GM10847 (cell line): ENCODE data around the gene SKP2.

Experiments
- POLR2A ChIP-seq: IDR thresholded peaks from 2 replicates; pipeline ENCODE4 v1.6.1; 2011; ENCODE audit not compliant: insufficient read length; ENCODE audit errors: extremely low read depth

SKP2 gene

DNA sequence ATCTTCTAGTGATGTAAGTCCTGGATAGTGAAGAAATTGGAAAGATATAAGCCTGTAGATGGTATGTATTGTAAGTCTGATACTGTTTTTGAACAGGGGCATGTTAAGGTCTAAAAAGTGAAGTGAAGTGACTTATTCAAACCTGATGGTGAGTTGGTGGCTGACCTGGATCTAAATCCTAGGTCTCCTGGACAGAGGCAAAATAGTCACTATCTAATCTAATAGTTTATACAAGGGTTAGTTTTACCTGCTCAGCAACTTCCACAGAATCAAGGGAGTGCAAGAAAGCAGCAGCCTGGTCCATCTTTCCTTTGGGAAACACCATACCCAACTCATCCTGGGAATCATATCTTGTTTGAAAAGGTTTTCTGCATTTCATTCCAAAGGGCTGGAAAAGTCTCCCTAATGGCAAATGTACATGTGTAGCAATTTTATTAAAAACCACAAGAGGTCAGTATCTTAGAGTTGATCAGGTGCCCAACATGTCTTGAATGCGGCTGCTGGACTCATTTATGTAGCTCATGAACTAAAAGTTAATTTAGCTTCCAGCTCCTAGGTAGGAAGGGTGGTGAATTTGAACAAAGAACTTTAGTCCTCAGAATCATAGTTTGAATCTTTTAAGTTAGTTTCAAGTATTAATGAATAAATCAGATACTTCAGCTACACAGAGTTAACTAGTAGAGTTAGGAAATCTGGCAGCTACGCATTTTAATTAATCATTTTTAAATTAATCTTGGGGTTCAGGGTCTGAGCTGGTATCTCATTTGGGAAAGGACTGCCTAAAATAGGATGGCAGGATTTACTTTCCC is 26.0 kb downstream of the SKP2 start:
- no peak for TF ChIP-seq POLR2A

DNA sequence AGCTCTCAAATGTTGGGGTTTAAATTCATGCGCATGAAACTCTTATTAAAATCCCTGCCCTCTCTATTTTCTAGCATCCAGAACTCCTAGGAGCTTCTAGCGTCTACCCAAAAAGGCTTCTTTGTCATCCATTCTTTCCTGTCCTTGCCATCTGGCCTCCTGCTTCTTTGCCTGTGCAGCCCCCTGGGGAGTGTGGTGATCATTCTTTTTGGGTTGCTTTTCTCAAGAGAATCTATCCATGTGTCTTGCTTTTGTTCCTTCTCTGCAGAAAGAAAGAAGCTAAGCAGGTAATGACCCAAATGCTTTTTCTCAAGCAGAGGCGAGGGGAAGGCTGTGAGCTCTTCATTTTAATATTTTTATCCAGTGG is 26.6 kb downstream of the SKP2 start:
- no peak for TF ChIP-seq POLR2A

DNA sequence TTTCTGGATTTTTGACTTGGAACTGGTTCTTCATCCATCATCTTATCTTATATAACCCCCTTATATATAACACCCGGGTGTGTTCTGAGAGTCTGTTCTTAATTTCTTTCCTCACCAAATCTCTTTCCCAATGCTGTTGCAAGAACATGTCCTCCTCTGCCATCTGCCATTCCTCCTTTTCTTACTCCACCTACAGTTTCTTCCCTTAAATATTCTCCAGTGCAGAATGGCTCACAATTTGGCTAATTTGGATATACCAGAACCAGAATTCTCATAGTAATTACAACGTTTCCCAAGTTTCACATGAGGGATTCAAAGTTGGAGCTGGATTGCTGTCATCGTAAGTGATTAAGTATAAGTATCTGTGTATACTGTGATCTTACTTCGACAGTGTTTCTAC is 28.0 kb downstream of the SKP2 start:
- TF ChIP-seq POLR2A: no peak

DNA sequence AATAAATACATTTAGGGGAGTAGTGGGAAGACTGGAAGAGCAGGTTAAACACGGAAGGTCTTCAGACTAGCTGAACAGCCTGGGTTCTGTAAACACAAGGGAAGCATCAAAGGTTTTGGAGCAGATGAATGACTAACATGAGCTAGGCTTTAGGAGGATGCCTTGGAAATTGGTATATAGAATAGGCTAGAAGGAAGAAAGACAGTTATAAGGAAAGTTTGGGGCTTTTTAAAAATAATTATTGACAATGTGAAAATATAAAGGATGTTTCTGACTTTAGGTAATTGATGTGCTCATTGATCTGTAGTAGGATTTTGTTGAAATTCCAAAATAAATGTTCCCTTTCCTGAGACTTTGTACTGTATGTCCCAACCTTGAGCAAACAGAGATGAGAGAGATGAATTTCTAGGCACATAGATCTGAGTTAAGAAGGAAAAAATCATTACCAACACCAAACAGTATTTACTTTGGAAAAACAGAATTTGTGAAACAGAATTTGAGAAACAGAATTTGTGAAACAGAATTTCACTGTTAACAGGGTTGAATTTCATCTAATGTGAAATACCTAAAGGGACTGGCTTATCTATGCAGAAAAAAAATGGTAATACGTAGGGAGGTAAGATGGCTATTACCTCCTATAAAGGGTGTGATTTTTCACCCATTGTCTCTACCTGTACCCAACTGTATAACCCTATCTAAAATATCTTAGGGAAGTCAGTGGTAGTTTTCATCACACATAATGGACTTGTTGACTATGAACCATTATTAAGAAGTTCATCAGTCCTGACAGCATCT is 28.8 kb downstream of the SKP2 start:
- TF ChIP-seq POLR2A: no peak

DNA sequence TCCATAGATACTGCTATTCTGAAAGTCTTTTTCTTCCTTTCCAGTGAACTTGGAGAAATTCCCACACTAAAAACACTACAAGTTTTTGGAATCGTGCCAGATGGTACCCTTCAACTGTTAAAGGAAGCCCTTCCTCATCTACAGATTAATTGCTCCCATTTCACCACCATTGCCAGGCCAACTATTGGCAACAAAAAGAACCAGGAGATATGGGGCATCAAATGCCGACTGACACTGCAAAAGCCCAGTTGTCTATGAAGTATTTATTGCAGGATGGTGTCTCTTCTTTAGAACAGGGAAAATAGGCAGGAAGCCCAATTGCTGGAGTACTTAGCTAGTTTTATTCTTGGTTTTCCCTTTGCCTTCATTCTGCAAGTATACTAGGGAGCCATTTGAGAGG is 29.9 kb downstream of the SKP2 start:
- TF ChIP-seq POLR2A: no peak

DNA sequence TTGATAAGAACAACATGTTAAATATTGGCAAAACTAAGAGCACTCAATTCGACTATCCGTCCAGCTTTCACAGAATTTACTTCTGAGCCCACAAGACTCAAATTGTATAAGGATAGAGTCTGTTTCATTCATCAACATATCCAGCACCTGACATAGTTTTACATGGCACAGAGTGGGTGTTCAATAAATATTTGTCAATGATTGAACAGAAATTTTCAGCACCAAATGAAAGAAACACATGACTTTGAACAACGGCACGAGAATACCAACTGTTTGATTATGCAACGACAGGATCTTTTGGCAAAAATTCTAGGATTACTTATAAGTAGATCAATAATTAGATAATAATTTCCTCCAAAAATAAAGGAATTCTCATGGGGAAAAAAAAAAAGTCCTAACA is 41.8 kb downstream of the SKP2 start:
- no peak for TF ChIP-seq POLR2A

DNA sequence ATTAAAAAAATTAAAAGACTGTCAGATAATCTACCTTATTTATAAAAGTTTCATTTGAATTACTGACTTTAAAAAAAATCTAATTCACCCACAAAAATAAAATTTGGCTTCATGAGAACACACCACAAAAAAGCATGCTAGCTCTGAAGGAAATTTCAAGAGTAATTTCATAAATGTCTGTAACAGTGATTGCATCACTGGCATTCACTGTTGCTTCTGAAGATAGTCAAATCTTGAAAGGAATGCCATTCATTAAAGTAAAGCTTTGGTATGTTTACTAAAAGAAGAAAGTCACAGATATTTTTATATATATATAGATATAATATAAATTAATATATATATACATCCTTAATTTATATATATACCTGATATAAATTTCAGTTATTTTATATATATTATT is 46.4 kb downstream of the SKP2 start:
- TF ChIP-seq POLR2A: no peak

DNA sequence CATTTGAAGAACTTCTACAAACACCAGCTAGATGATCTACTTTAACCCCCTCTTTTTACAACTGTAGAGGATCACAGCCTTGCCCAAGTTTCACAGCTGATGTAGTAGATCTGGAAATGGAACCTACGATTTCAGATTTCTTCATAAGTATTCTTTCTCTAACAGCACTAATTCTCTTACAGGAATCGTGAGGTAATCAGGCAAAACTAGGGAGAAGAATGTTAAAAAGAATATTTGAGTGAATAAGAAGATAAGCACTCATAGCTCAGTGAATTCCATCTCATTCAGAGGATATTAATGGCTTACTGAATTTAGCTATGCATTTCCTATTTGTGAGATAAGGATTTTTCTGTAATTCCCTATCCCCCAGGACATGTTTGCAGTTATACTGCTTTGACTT is 47.7 kb downstream of the SKP2 start:
- no peak for TF ChIP-seq POLR2A

DNA sequence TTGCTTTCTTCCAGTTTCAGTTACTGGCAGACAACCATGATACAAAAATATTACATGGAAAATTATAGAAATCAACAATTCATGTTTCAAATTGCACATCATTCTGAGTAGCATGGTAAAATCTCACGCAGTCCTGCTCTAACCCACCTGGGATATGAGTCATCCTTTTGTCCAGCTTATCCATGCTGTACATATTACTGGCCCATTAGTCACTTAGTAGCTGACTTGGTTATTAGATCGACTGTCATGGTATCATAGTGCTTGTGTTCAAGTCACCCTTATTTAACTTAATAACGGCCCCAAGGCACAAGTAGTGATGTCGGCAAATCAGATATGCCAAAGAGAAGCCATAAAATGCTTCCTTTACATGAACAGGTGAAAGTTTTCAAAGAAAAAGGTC is 48.6 kb downstream of the SKP2 start:
- TF ChIP-seq POLR2A: no peak

DNA sequence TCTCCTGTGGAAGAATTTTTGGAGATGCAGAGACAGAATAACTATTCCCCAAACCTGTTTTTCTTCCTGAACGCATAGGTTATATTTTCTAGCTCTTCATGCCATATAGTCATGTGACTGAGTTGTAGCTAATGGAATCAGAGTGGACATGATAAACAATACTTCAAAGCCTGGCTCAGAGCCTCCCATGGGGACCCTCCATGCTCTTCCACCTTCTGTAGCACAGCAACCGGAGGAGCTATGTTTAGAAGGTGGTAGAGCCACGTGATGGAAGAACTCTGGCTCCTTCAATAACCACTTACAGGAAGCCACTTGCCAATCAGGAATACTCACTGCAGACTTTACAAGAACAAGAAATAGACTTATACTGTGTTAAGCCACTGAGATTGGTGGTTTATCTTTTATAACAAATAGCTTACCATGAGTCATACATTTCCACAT is 50.6 kb downstream of the SKP2 start:
- no peak for TF ChIP-seq POLR2A

DNA sequence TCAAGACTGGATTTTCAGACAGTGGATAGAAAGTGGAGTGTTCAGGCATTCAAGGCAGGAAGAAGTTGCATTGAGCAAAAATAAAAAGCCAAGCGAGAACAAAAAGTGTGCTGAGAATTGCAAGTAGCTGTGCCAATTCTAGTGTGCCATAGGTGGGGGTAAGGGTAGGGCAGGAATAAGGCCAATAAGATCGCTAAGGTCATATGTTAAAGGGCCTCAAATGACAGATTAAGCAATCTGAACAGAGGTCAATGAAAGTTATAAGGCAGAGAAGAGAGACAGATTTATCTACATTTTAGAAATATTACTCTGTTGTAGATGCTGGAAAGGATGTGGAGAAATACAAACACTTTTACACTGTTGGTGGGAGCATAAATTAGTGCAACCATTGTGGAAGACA is 53.4 kb downstream of the SKP2 start:
- TF ChIP-seq POLR2A: no peak

DNA sequence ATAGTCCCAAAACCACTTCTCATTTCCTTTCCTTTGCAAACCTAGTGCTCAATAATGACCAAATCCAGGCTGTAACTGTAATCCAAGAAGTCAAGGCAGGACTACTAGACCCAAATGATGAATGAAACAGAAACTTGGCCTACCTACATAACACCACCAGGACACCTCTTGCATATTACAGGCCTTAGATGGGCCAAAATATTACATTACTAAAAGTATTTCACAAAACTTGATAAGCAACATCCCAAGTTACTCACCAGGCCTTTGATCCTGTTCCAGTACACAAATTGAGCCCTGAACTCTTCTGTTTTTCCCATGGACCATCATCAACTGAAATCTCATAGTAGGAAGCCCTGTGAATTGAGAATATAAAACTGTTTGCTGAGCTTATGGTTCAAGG is 55.0 kb downstream of the SKP2 start:
- no peak for TF ChIP-seq POLR2A

DNA sequence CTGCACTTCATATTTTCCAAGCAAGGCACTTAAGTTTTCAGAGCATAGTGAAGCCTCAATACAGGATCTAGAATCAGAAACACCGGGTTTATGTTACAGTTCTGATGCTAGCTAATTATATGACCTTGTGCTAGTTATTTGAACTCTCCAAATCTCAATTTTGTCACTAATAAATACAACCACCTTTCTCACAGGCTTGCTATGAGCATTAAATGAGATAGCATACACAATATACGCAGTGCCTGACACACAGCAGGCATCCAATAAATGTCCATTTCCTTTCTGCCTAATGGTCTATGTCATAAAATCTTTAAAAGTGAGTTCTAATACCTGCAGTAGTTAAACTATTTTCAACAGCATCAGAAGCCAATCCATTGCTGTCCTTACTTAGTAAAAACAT is 56.9 kb downstream of the SKP2 start:
- TF ChIP-seq POLR2A: no peak

DNA sequence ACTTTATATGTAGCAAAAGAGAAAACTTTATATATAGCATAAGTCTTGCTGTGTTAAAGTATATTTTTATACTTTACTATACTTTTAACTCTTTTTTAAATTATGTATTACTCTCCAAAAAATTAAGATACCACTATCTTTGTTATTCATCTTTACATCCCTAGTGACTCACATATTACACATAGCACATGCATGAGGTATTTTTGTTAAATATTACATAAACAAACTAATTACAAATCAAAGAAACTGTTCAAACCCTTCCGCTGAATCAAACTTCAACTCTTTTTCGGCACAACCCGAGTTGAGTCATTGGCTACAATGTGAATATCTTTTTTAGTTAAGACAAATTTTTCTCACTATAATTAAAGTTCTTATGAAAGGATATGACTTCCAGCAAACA is 57.8 kb downstream of the SKP2 start:
- no peak for TF ChIP-seq POLR2A

DNA sequence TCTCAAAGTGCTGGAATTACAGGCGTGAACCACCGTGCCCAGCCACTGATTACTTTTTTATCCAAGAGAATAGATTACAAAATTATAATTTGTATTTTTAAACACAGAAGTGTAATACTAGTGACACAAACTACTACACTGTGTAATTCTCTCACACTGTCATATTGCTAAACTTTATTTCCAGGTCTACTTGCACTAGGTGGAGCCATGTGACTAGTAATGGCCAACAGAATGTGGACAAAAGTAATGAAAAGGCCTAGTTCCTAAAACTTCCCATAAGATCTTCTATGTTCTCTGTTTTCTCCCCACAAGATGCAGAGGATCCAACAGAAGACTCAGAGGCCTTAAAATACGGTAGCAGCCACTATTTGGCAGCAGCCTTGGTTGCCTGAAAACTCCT is 62.5 kb downstream of the SKP2 start:
- no peak for TF ChIP-seq POLR2A

DNA sequence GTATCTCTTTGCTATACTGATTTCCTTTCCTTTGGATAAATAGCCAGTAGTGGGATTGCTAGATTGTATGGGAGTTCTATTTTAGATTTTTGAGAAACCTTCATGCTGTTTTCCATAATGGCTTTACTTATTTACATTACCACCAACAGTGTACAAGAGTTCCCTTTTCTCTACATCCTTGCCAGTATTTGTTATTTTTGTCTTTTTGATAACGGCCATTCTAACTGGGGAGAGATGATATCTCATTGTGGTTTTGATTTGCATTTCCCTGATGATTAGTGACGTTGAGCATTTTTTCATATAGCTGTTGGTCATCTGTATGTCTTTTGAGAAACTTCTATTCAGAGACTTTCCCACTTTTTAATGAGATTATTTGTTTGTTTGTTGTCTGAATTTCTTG is 64.0 kb downstream of the SKP2 start:
- TF ChIP-seq POLR2A: no peak

DNA sequence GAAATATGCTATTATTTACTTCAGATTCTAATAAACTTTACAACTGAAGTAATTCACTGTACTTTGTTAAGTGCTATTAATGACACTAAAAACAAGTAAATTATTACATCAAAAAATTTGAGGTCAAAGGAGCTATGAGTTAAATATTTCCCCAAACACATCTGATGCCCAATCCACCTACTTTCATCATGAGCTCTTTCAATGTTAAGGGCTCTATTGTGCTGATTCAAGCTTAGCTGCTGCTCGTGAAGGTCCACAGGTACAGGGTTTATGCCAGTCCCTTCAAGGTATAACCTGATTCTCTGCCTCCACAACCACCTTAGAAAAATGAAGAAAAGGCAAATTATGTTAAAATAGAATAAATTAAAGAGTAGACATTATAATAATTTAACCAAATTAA is 65.7 kb downstream of the SKP2 start:
- no peak for TF ChIP-seq POLR2A
